Measurements from ENCODE around the gene CATSPER3.

DNA sequence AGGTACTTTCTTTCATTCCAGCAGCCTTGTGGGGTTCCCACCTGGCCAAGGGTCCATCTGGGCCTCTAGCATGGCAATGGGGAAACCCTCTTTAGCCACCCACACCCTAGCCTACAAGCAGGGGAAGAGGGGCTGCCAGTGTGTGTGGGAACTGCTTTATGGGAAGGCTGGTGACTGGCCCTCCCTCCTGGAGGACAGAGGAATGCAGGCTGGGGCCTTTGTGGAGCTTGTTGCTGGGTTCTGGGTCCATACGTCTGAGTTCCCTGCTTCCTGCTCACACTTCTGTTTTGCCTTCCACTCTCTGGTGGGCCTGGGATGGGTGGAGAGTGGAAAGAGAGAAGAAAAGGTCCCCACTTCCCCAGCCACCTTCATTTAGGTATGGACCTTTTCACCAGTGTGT, 81.2 kb downstream of the CATSPER3 start:
- no peak for TF ChIP-seq EZH2 (IDR thresholded peaks at IDR 0.05; ENCODE audit: low read length, unreplicated experiment)
- TF ChIP-seq, protein P1, sequence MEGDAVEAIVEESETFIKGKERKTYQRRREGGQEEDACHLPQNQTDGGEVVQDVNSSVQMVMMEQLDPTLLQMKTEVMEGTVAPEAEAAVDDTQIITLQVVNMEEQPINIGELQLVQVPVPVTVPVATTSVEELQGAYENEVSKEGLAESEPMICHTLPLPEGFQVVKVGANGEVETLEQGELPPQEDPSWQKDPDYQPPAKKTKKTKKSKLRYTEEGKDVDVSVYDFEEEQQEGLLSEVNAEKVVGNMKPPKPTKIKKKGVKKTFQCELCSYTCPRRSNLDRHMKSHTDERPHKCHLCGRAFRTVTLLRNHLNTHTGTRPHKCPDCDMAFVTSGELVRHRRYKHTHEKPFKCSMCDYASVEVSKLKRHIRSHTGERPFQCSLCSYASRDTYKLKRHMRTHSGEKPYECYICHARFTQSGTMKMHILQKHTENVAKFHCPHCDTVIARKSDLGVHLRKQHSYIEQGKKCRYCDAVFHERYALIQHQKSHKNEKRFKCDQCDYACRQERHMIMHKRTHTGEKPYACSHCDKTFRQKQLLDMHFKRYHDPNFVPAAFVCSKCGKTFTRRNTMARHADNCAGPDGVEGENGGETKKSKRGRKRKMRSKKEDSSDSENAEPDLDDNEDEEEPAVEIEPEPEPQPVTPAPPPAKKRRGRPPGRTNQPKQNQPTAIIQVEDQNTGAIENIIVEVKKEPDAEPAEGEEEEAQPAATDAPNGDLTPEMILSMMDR (conservative IDR thresholded peaks at IDR 0.05; ENCODE audit: low read depth, low read length), result no peak
- TF ChIP-seq EZH2phosphoT487 (IDR thresholded peaks at IDR 0.05; ENCODE audit: borderline replicate concordance, low read length), result no peak

Measured in PC-3 (cell line).